Mesodermal cell (in vitro differentiated cells): ENCODE data around the gene RPL3.

Source experiments
- H3K27ac ChIP-seq: 2 replicates; pipeline ENCODE4 v1.7.0; 2013; ENCODE audit warnings: mild to moderate bottlenecking, low read depth, low read length, moderate library complexity; ENCODE audit not compliant: severe bottlenecking
- H3K36me3 ChIP-seq: 2 replicates; pipeline ENCODE4 v1.7.1; 2013; ENCODE audit warnings: mild to moderate bottlenecking, low read length, moderate library complexity; ENCODE audit not compliant: control insufficient read depth, insufficient read depth
- H3K4me1 ChIP-seq: one replicate; pipeline ENCODE4 v1.7.1; 2013; ENCODE audit warnings: mild to moderate bottlenecking, low read length; ENCODE audit not compliant: insufficient read depth, control insufficient read depth, poor library complexity, severe bottlenecking
- H3K4me3 ChIP-seq: 2 replicates; pipeline ENCODE4 v1.7.0; 2013; ENCODE audit warnings: low read length, control low read depth, mild to moderate bottlenecking; ENCODE audit not compliant: insufficient read depth, poor library complexity, severe bottlenecking; ENCODE audit errors: extremely low read depth
- H3K9me3 ChIP-seq: 2 replicates; pipeline ENCODE4 v1.7.1; 2013; ENCODE audit warnings: mild to moderate bottlenecking, low read length, moderate library complexity; ENCODE audit not compliant: control insufficient read depth
- WGBS, 2 experiments: methylation state at CpG; one replicate each; pipeline ENCODE4 v1.1.5; 2013; ENCODE audit warnings: missing lambda C conversion rate in 2 of 2; ENCODE audit not compliant: insufficient coverage in 2 of 2; 5-methylcytosine and 5-hydroxymethylcytosine counted together

Gene RPL3

GRCh38 chr22:39306456-39307361, 12.7 kb downstream of the RPL3 start:
- Histone ChIP-seq H3K36me3 (peaks cover 6% of the 10 kb centered on the region), H3K4me1 (peaks cover 24% of the 10 kb centered on the region), H3K9me3 (no peaks in the 10 kb centered on the region), H3K4me3 (no peak overlapping the region), H3K27ac (no peak overlapping the region)
- WGBS, 2 experiments: 92 to 95% methylated on average over 12 to 13 of the region's 14 CpGs

- 97% methylated on average over 15 to 16 of the region's 16 CpGs for WGBS, 2 experiments
- no peak overlapping the region for H3K4me3 ChIP-seq
- peaks cover 14% of the 10 kb centered on the region for H3K4me1 ChIP-seq
Observed at GRCh38 chr22:39303892-39304671, 15.3 kb downstream of the RPL3 start.

GRCh38 chr22:39303358-39303757, 16.1 kb downstream of the RPL3 start:
- 89 to 92% methylated on average over 11 of the region's 11 CpGs for WGBS, 2 experiments
- Histone ChIP-seq H3K27ac (no peak overlapping the region), H3K4me3 (no peak overlapping the region), H3K36me3 (peaks cover 4% of the 10 kb centered on the region), H3K4me1 (peaks cover 9% of the 10 kb centered on the region), H3K9me3 (no peaks in the 10 kb centered on the region)

More at GRCh38 chr22:39303892-39304671, 15.3 kb downstream of the RPL3 start:
- Histone ChIP-seq H3K36me3 (peaks cover 4% of the 10 kb centered on the region), H3K9me3 (no peaks in the 10 kb centered on the region), H3K27ac (no peak overlapping the region)

- WGBS, 2 experiments: 100% methylated on average over 1 of the region's 2 CpGs
- no peak overlapping the region for H3K4me3 ChIP-seq
- H3K9me3 ChIP-seq: no peaks in the 10 kb centered on the region
- H3K4me1 ChIP-seq: peaks cover 18% of the 10 kb centered on the region
- peaks cover 4% of the 10 kb centered on the region for H3K36me3 ChIP-seq
- no peak overlapping the region for H3K27ac ChIP-seq
Observed at GRCh38 chr22:39302431-39302960, 16.9 kb downstream of the RPL3 start.

- H3K27ac ChIP-seq: no peak overlapping the region
- 79 to 84% methylated on average over 5 to 6 of the region's 7 CpGs for WGBS, 2 experiments
Observed at GRCh38 chr22:39301926-39302325, 17.5 kb downstream of the RPL3 start.

GRCh38 chr22:39301108-39301507, 18.3 kb downstream of the RPL3 start:
- H3K27ac ChIP-seq: no peak overlapping the region
- no peak overlapping the region for H3K4me3 ChIP-seq
- WGBS, 2 experiments: 93 to 94% methylated on average over 5 to 9 of the region's 9 CpGs
- peaks cover 25% of the 10 kb centered on the region for H3K4me1 ChIP-seq
- H3K36me3 ChIP-seq: no peaks in the 10 kb centered on the region
- no peaks in the 10 kb centered on the region for H3K9me3 ChIP-seq

More at GRCh38 chr22:39301926-39302325, 17.5 kb downstream of the RPL3 start:
- H3K4me1 ChIP-seq: peaks cover 24% of the 10 kb centered on the region
- H3K4me3 ChIP-seq: no peak overlapping the region
- no peaks in the 10 kb centered on the region for H3K36me3 ChIP-seq
- no peaks in the 10 kb centered on the region for H3K9me3 ChIP-seq

GRCh38 chr22:39300186-39300830, 19.1 kb downstream of the RPL3 start:
- Histone ChIP-seq H3K36me3 (no peaks in the 10 kb centered on the region), H3K4me3 (no peak overlapping the region), H3K27ac (peak overlapping the region; percentile 36), H3K9me3 (no peaks in the 10 kb centered on the region), H3K4me1 (peaks cover 25% of the 10 kb centered on the region)
- WGBS, 2 experiments: 41 to 43% methylated on average over 12 to 15 of the region's 19 CpGs

GRCh38 chr22:39299829-39300178, 19.6 kb downstream of the RPL3 start:
- H3K27ac ChIP-seq: no peak overlapping the region
- H3K4me1 ChIP-seq: peaks cover 26% of the 10 kb centered on the region
- H3K9me3 ChIP-seq: no peaks in the 10 kb centered on the region
- WGBS, 2 experiments: 88 to 93% methylated on average over 6 of the region's 6 CpGs
- no peaks in the 10 kb centered on the region for H3K36me3 ChIP-seq
- H3K4me3 ChIP-seq: no peak overlapping the region

GRCh38 chr22:39298241-39298987, 21.0 kb downstream of the RPL3 start:
- Histone ChIP-seq H3K36me3 (no peaks in the 10 kb centered on the region), H3K4me1 (peaks cover 30% of the 10 kb centered on the region), H3K27ac (peak overlapping the region; percentile 93), H3K4me3 (no peak overlapping the region), H3K9me3 (no peaks in the 10 kb centered on the region)
- 66 to 69% methylated on average over 13 to 15 of the region's 18 CpGs for WGBS, 2 experiments
